Large intestine (tissue), 12 donors: ENCODE results near the gene GPR152. TPM values are rescaled to one million over a fixed set of nuclear protein-coding genes. Genes with fewer than 3 reads are reported as not detected.

Source experiments
- DNase-seq, 2 donors: peaks; one replicate each; pipeline versions ENCODE4 v3.0.0 to v3.0.0-alpha.2; 2013
- H3K27ac ChIP-seq: one replicate; pipeline ENCODE4 v1.5.1; 2013; ENCODE audit warnings: low read length
- H3K27me3 ChIP-seq: 2 replicates; pipeline ENCODE4 v1.6.1; 2013; ENCODE audit warnings: low read length; ENCODE audit not compliant: control insufficient read depth, insufficient read depth
- H3K36me3 ChIP-seq: 2 replicates; pipeline ENCODE4 v1.6.1; 2013; ENCODE audit warnings: low read length; ENCODE audit not compliant: control insufficient read depth, insufficient read depth
- H3K4me1 ChIP-seq: one replicate; pipeline ENCODE4 v1.6.1; 2013; ENCODE audit warnings: low read length; ENCODE audit not compliant: control insufficient read depth, insufficient read depth
- H3K4me3 ChIP-seq: one replicate; pipeline ENCODE4 v1.5.1; 2013; ENCODE audit warnings: low read length
- H3K9me3 ChIP-seq: one replicate; pipeline ENCODE4 v1.6.1; 2013; ENCODE audit warnings: mild to moderate bottlenecking, low read depth, low read length, moderate library complexity; ENCODE audit not compliant: control insufficient read depth
- WGBS: methylation state at CpG from one replicate; pipeline ENCODE4 v1.1.5; 2013; ENCODE audit warnings: low lambda C conversion rate; ENCODE audit not compliant: insufficient coverage; 5-methylcytosine and 5-hydroxymethylcytosine counted together
- long read RNA-seq, 11 donors: transcript quantifications; one replicate each; lab custom pipeline, GENCODE V29; 2026
- polyA plus RNA-seq: library from polyadenylated mRNA; unstranded; fragments of 120-200 nt; gene quantifications from one replicate; pipeline ENCODE4 v1.2.1, GENCODE V29; 2013

GPR152 gene
- not detected for polyA plus RNA-seq
- long read RNA-seq, donor 1 = 0 reads
- long read RNA-seq, donor 2 = 0 reads
- long read RNA-seq, donor 3 = 0 reads
- long read RNA-seq, donor 4 = 0 reads
- long read RNA-seq, donor 5 = 0 reads
- long read RNA-seq, donor 6 = 0 reads
- long read RNA-seq, donor 7 = 0 reads
- long read RNA-seq, donor 8 = 0 reads
- long read RNA-seq, donor 9 = 0 reads
- long read RNA-seq, donor 10 = 0 reads
- long read RNA-seq, donor 11 = 0 reads

- Histone ChIP-seq H3K36me3 (no peaks in the 10 kb centered on the region), H3K9me3 (no peaks in the 10 kb centered on the region), H3K27ac (no peak within 1 kb of the TSS), H3K4me3 (no peak within 1 kb of the TSS), H3K27me3 (no peaks in the 10 kb centered on the region), H3K4me1 (peaks cover 7% of the 10 kb centered on the region)
- DNase-seq = no peak
- WGBS = no CpG with 5 or more reads among the region's 33 CpGs
Measured at GRCh38 chr11:67452141-67452952, at the start of gene GPR152. TSS of gene GPR152 (minus strand) at chr11:67452729. CDS start at chr11:67452724, 5 bp downstream.

- Histone ChIP-seq H3K4me3 (no peak overlapping the region), H3K36me3 (peaks cover 52% of the 10 kb centered on the region), H3K27me3 (peaks cover 3% of the 10 kb centered on the region), H3K9me3 (no peaks in the 10 kb centered on the region), H3K27ac (no peak overlapping the region), H3K4me1 (peaks cover 25% of the 10 kb centered on the region)
- no CpG with 5 or more reads among the region's 18 CpGs for WGBS
- DNase-seq = no peak
Measured at GRCh38 chr11:67501854-67502253, 49.3 kb upstream of the GPR152 start.

- 100% methylated on average over 3 of the region's 9 CpGs for WGBS
- Histone ChIP-seq H3K36me3 (peaks cover 53% of the 10 kb centered on the region), H3K4me3 (no peak overlapping the region), H3K27me3 (peaks cover 3% of the 10 kb centered on the region), H3K27ac (no peak overlapping the region), H3K4me1 (peaks cover 18% of the 10 kb centered on the region), H3K9me3 (no peaks in the 10 kb centered on the region)
- DNase-seq = no peak
Measured at GRCh38 chr11:67500831-67501715, 48.5 kb upstream of the GPR152 start.

- Histone ChIP-seq H3K4me1 (peaks cover 12% of the 10 kb centered on the region), H3K4me3 (no peak overlapping the region), H3K27ac (no peak overlapping the region), H3K27me3 (peaks cover 3% of the 10 kb centered on the region), H3K36me3 (peaks cover 58% of the 10 kb centered on the region), H3K9me3 (no peaks in the 10 kb centered on the region)
- DNase-seq = no peak
- WGBS = no CpG with 5 or more reads among the region's 1 CpG
Measured at GRCh38 chr11:67500484-67500821, 47.9 kb upstream of the GPR152 start.

- Histone ChIP-seq H3K4me3 (no peak overlapping the region), H3K4me1 (peaks cover 10% of the 10 kb centered on the region), H3K36me3 (peaks cover 63% of the 10 kb centered on the region), H3K27ac (no peak overlapping the region), H3K9me3 (peaks cover 2% of the 10 kb centered on the region), H3K27me3 (peaks cover 3% of the 10 kb centered on the region)
- no peak for DNase-seq
- WGBS = no CpG with 5 or more reads among the region's 26 CpGs
Measured at GRCh38 chr11:67499808-67500483, 47.4 kb upstream of the GPR152 start.

- WGBS = no CpG with 5 or more reads among the region's 21 CpGs
- Histone ChIP-seq H3K36me3 (peaks cover 71% of the 10 kb centered on the region), H3K27me3 (peaks cover 2% of the 10 kb centered on the region), H3K4me1 (peaks cover 6% of the 10 kb centered on the region), H3K4me3 (no peak overlapping the region), H3K9me3 (peaks cover 5% of the 10 kb centered on the region), H3K27ac (no peak overlapping the region)
- DNase-seq = no peak
Measured at GRCh38 chr11:67498544-67498972, 46.0 kb upstream of the GPR152 start.

GRCh38 chr11:67497656-67498291, 45.2 kb upstream of the GPR152 start:
- Histone ChIP-seq H3K27ac (no peak overlapping the region), H3K9me3 (peaks cover 5% of the 10 kb centered on the region), H3K4me3 (no peak overlapping the region), H3K4me1 (peaks cover 2% of the 10 kb centered on the region), H3K36me3 (peaks cover 78% of the 10 kb centered on the region), H3K27me3 (no peaks in the 10 kb centered on the region)
- no peak for DNase-seq
- no CpG with 5 or more reads among the region's 21 CpGs for WGBS

GRCh38 chr11:67496113-67496512, 43.6 kb upstream of the GPR152 start:
- Histone ChIP-seq H3K4me1 (peaks cover 2% of the 10 kb centered on the region), H3K4me3 (no peak overlapping the region), H3K27ac (no peak overlapping the region), H3K27me3 (no peaks in the 10 kb centered on the region), H3K36me3 (peaks cover 81% of the 10 kb centered on the region), H3K9me3 (peaks cover 5% of the 10 kb centered on the region)
- no peak for DNase-seq
- no CpG with 5 or more reads among the region's 12 CpGs for WGBS

- Histone ChIP-seq H3K36me3 (peaks cover 84% of the 10 kb centered on the region), H3K27ac (no peak overlapping the region), H3K27me3 (no peaks in the 10 kb centered on the region), H3K9me3 (peaks cover 5% of the 10 kb centered on the region), H3K4me3 (no peak overlapping the region), H3K4me1 (no peaks in the 10 kb centered on the region)
- DNase-seq = no peak
- WGBS = no CpG with 5 or more reads among the region's 16 CpGs
Measured at GRCh38 chr11:67495234-67496005, 42.9 kb upstream of the GPR152 start.
